MM.1S (cell line): ENCODE data around the gene OR10K1.
A peak's percentile ranks its signal among the peaks of the same experiment; 100 is the strongest.

Experiments used
- DNase-seq: peaks from one replicate; pipeline ENCODE4 v3.0.0-alpha.2; 2015
- H2AFZ ChIP-seq: fragments of 300-600 bp; sonication (generic); 2 replicates; pipeline ENCODE4 v1.6.0; 2016; ENCODE audit warnings: antibody characterized with exemption, low read length
- H3F3A ChIP-seq: fragments of 300-600 bp; sonication (generic); 2 replicates; pipeline ENCODE4 v1.6.1; 2016; ENCODE audit warnings: mild to moderate bottlenecking, antibody characterized with exemption, low read length, moderate library complexity, mixed read lengths; ENCODE audit not compliant: insufficient read depth
- H3K27ac ChIP-seq: fragments of 300-600 bp; sonication (generic); 2 replicates; pipeline ENCODE4 v1.5.1; 2016; ENCODE audit warnings: mild to moderate bottlenecking, low read length
- H3K27me3 ChIP-seq: fragments of 300-600 bp; sonication (generic); replicated peaks from 2 replicates; pipeline ENCODE4 v1.6.0; 2016; ENCODE audit warnings: low read length; ENCODE audit not compliant: insufficient read depth
- H3K36me3 ChIP-seq: fragments of 300-600 bp; sonication (generic); replicated peaks from 2 replicates; pipeline ENCODE4 v1.6.1; 2016; ENCODE audit warnings: mild to moderate bottlenecking, low read length, mixed read lengths; ENCODE audit not compliant: insufficient read depth
- H3K4me1 ChIP-seq: fragments of 300-600 bp; sonication (generic); 2 replicates; pipeline ENCODE4 v1.6.1; 2016; ENCODE audit warnings: low read length, mixed read lengths
- H3K4me2 ChIP-seq: fragments of 300-600 bp; sonication (generic); 2 replicates; pipeline ENCODE4 v1.6.0; 2016; ENCODE audit warnings: low read depth, low read length
- H3K4me3 ChIP-seq: fragments of 300-600 bp; sonication (generic); 2 replicates; pipeline ENCODE4 v1.5.1; 2016; ENCODE audit warnings: low read length, mixed read lengths
- H3K79me2 ChIP-seq: fragments of 300-600 bp; sonication (generic); 2 replicates; pipeline ENCODE4 v1.6.1; 2016; ENCODE audit warnings: mixed run types, low read length, mixed read lengths
- H3K9ac ChIP-seq: fragments of 300-600 bp; sonication (generic); 2 replicates; pipeline ENCODE4 v1.6.1; 2016; ENCODE audit warnings: low read length, mixed read lengths
- H3K9me2 ChIP-seq: fragments of 300-600 bp; sonication (generic); replicated peaks from 2 replicates; pipeline ENCODE4 v1.6.1; 2016; ENCODE audit warnings: mild to moderate bottlenecking, low read length, mixed read lengths; ENCODE audit not compliant: insufficient read depth
- H3K9me3 ChIP-seq: fragments of 300-600 bp; sonication (generic); replicated peaks from 2 replicates; pipeline ENCODE4 v1.6.1; 2016; ENCODE audit warnings: mild to moderate bottlenecking, low read length, mixed read lengths; ENCODE audit not compliant: insufficient read depth
- H4K20me1 ChIP-seq: fragments of 300-600 bp; sonication (generic); 2 replicates; pipeline ENCODE4 v1.6.1; 2016; ENCODE audit warnings: mild to moderate bottlenecking, low read length, moderate library complexity, mixed read lengths; ENCODE audit not compliant: insufficient read depth
- CTCF ChIP-seq: fragments of 300-600 bp; sonication (generic); IDR thresholded peaks from 2 replicates; pipeline ENCODE4 v1.5.1; 2016; ENCODE audit warnings: antibody characterized with exemption, low read length, mixed read lengths
- EZH2 ChIP-seq: fragments of 300-600 bp; sonication (generic); optimal IDR thresholded peaks from 2 replicates; pipeline ENCODE3; 2017; ENCODE audit warnings: low read depth, mild to moderate bottlenecking, antibody characterized with exemption, low read length, mixed read lengths
- EZH2phosphoT487 ChIP-seq: fragments of 300-600 bp; sonication (generic); IDR thresholded peaks from 2 replicates; pipeline ENCODE4 v1.6.1; 2018; ENCODE audit warnings: antibody characterized with exemption, low read length

OR10K1 gene

GRCh38 chr1:158506369-158506987 is 44.8 kb downstream of the OR10K1 start:
- Histone ChIP-seq H2AFZ (no peak overlapping the region), H3K27me3 (no peaks in the 10 kb centered on the region), H3K27ac (no peak overlapping the region), H3K79me2 (no peaks in the 10 kb centered on the region), H3K4me1 (no peaks in the 10 kb centered on the region), H3K9me2 (no peaks in the 10 kb centered on the region), H3K36me3 (no peaks in the 10 kb centered on the region), H3K4me3 (no peak overlapping the region), H3K9me3 (no peaks in the 10 kb centered on the region), H3F3A (no peaks in the 10 kb centered on the region), H3K4me2 (no peak overlapping the region), H4K20me1 (no peaks in the 10 kb centered on the region), H3K9ac (no peak overlapping the region)
- DNase-seq = peak; percentile 61
- TF ChIP-seq CTCF = peak; percentile 95
- TF ChIP-seq EZH2phosphoT487 = no peak
- TF ChIP-seq EZH2 = no peak

GRCh38 chr1:158507511-158507910 is 45.9 kb downstream of the OR10K1 start:
- TF ChIP-seq EZH2phosphoT487 = no peak
- TF ChIP-seq EZH2 = no peak
- no peak for TF ChIP-seq CTCF
- Histone ChIP-seq H3K36me3 (no peaks in the 10 kb centered on the region), H3K4me3 (no peak overlapping the region), H4K20me1 (no peaks in the 10 kb centered on the region), H3K79me2 (no peaks in the 10 kb centered on the region), H3F3A (no peaks in the 10 kb centered on the region), H3K27ac (no peak overlapping the region), H2AFZ (no peak overlapping the region), H3K9me3 (no peaks in the 10 kb centered on the region), H3K9ac (no peak overlapping the region), H3K27me3 (no peaks in the 10 kb centered on the region), H3K9me2 (no peaks in the 10 kb centered on the region), H3K4me1 (no peaks in the 10 kb centered on the region), H3K4me2 (no peak overlapping the region)
- no peak for DNase-seq

- no peak for DNase-seq
- no peaks in the 10 kb centered on the region for H3K9me3 ChIP-seq
- no peak overlapping the region for H3K27ac ChIP-seq
- H3K4me1 ChIP-seq = no peaks in the 10 kb centered on the region
- H2AFZ ChIP-seq = no peak overlapping the region
- no peaks in the 10 kb centered on the region for H3K27me3 ChIP-seq
- no peaks in the 10 kb centered on the region for H3K9me2 ChIP-seq
- H3K4me2 ChIP-seq = no peak overlapping the region
- H3K79me2 ChIP-seq = no peaks in the 10 kb centered on the region
- H3K9ac ChIP-seq = no peak overlapping the region
- no peaks in the 10 kb centered on the region for H3F3A ChIP-seq
- H4K20me1 ChIP-seq = no peaks in the 10 kb centered on the region
- no peak overlapping the region for H3K4me3 ChIP-seq
- H3K36me3 ChIP-seq = no peaks in the 10 kb centered on the region
- TF ChIP-seq EZH2phosphoT487 (no peak), CTCF (no peak), EZH2 (no peak)
These were observed 48.0 kb downstream of the OR10K1 start for GRCh38 chr1:158509471-158510156.
